Ramos (cell line): ENCODE measurements around the gene WWOX.

ENCODE experiments used
- in situ Hi-C: fragments of 300-500 bp; cut with MboI; formaldehyde crosslinking; loops from one replicate; pipeline ENCODE4 v1.14.3; 2022; ENCODE audit warnings: low sequenced_read_pairs; ENCODE audit not compliant: unreplicated experiment

Gene WWOX

GRCh38 chr16:78249832-78250231 is 150.4 kb downstream of the WWOX start:
- in situ Hi-C loops: no loop called here

GRCh38 chr16:78251115-78251514 is 151.7 kb downstream of the WWOX start:
- in situ Hi-C loops: no loop called here

- in situ Hi-C loops: no loop called here
Measured at GRCh38 chr16:78252757-78253156, 153.3 kb downstream of the WWOX start.

GRCh38 chr16:78254841-78255240 is 155.4 kb downstream of the WWOX start:
- in situ Hi-C loops: no loop called here

GRCh38 chr16:78256686-78257375 is 157.4 kb downstream of the WWOX start:
- in situ Hi-C loops: no loop called here

- in situ Hi-C loops: no loop called here
Measured at GRCh38 chr16:78257376-78257728, 157.9 kb downstream of the WWOX start.

- in situ Hi-C loops: no loop called here
Measured at GRCh38 chr16:78258375-78259065, 159.1 kb downstream of the WWOX start.

- in situ Hi-C loops: no loop called here
Measured at GRCh38 chr16:78259873-78260272, 160.4 kb downstream of the WWOX start.

- in situ Hi-C loops: no loop called here
Measured at GRCh38 chr16:78264642-78265041, 165.2 kb downstream of the WWOX start.

GRCh38 chr16:78269256-78269655 is 169.8 kb downstream of the WWOX start:
- in situ Hi-C loops: no loop called here

- in situ Hi-C loops: no loop called here
Measured at GRCh38 chr16:78271981-78272380, 172.5 kb downstream of the WWOX start.

GRCh38 chr16:78274771-78275170 is 175.3 kb downstream of the WWOX start:
- in situ Hi-C loops: no loop called here

GRCh38 chr16:78275420-78275819 is 176.0 kb downstream of the WWOX start:
- in situ Hi-C loops: no loop called here

GRCh38 chr16:78277321-78278055 is 178.0 kb downstream of the WWOX start:
- in situ Hi-C loops: no loop called here

- in situ Hi-C loops: no loop called here
Measured at GRCh38 chr16:78278056-78278450, 178.6 kb downstream of the WWOX start.

GRCh38 chr16:78281115-78281514 is 181.7 kb downstream of the WWOX start:
- in situ Hi-C loops: no loop called here

- in situ Hi-C loops: no loop called here
Measured at GRCh38 chr16:78283548-78284251, 184.2 kb downstream of the WWOX start.

- in situ Hi-C loops: no loop called here
Measured at GRCh38 chr16:78284326-78284725, 184.9 kb downstream of the WWOX start.

- in situ Hi-C loops: no loop called here
Measured at GRCh38 chr16:78284957-78285434, 185.5 kb downstream of the WWOX start.

- in situ Hi-C loops: no loop called here
Measured at GRCh38 chr16:78285437-78285922, 186.0 kb downstream of the WWOX start.
